ENCODE measurements around the gene QSOX2. TPM values are rescaled to one million over a fixed set of nuclear protein-coding genes. Genes with fewer than 3 reads are reported as not detected.

Gene QSOX2
- total RNA-seq, 3 donors from 2014 or later (not counting 1 experiment from before 2014, with no cell fraction given), result 10.8 to 16.7 (median 16.6) TPM

- DNase-seq (no peak), ATAC-seq (no peak)
- no peaks in the 10 kb centered on the region for H3K9me3 Mint-ChIP-seq
- H3K36me3 ChIP-seq (ENCODE audit: control insufficient read depth, insufficient read depth, low read length), result no peaks in the 10 kb centered on the region
- no peak overlapping the region for H3K4me3 ChIP-seq (ENCODE audit: low read length)
- H3K4me3 Mint-ChIP-seq, result no peak overlapping the region
- H3K27ac ChIP-seq (ENCODE audit: low read length), result no peak overlapping the region
- intact Hi-C loops (cut with micrococcal nuclease), result no loop called here
- no peaks in the 10 kb centered on the region for H3K27me3 Mint-ChIP-seq (ENCODE audit: low read depth in 2 of 2)
- 91% methylated on average over 29 of the region's 29 CpGs for WGBS (ENCODE audit: insufficient coverage)
- no peaks in the 10 kb centered on the region for H3K4me1 ChIP-seq (ENCODE audit: control insufficient read depth, insufficient read depth, low read length)
- no peak for TF ChIP-seq CTCF (IDR thresholded peaks at IDR 0.05)
- no peak overlapping the region for H3K27ac Mint-ChIP-seq
- no peaks in the 10 kb centered on the region for H3K36me3 Mint-ChIP-seq
- no peaks in the 10 kb centered on the region for H3K9me3 ChIP-seq (ENCODE audit: control insufficient read depth, insufficient read depth, low read length)
- no peaks in the 10 kb centered on the region for H3K27me3 ChIP-seq (ENCODE audit: control insufficient read depth, insufficient read depth, low read length)
- no peaks in the 10 kb centered on the region for H3K4me1 Mint-ChIP-seq
Measured at GRCh38 chr9:136252281-136252680, 6.7 kb upstream of the QSOX2 start.

GRCh38 chr9:136251264-136252115, 5.9 kb upstream of the QSOX2 start:
- DNase-seq (no peak), ATAC-seq (no peak)
- 86% methylated on average over 37 of the region's 50 CpGs for WGBS (ENCODE audit: insufficient coverage)
- TF ChIP-seq CTCF (IDR thresholded peaks at IDR 0.05), result no peak
- Histone ChIP-seq H3K9me3 (ENCODE audit: control insufficient read depth, insufficient read depth, low read length) (no peaks in the 10 kb centered on the region), H3K27me3 (ENCODE audit: control insufficient read depth, insufficient read depth, low read length) (no peaks in the 10 kb centered on the region), H3K4me3 (ENCODE audit: low read length) (no peak overlapping the region), H3K36me3 (ENCODE audit: control insufficient read depth, insufficient read depth, low read length) (no peaks in the 10 kb centered on the region), H3K4me1 (ENCODE audit: control insufficient read depth, insufficient read depth, low read length) (no peaks in the 10 kb centered on the region), H3K27ac (ENCODE audit: low read length) (no peak overlapping the region)
- Mint-ChIP-seq H3K4me3 (no peak overlapping the region), H3K4me1 (no peaks in the 10 kb centered on the region), H3K36me3 (no peaks in the 10 kb centered on the region), H3K9me3 (no peaks in the 10 kb centered on the region), H3K27me3 (ENCODE audit: low read depth in 2 of 2) (no peaks in the 10 kb centered on the region), H3K27ac (no peak overlapping the region)
- intact Hi-C loops (cut with micrococcal nuclease), result no loop called here

- intact Hi-C loops (cut with micrococcal nuclease), result no loop called here
- Mint-ChIP-seq H3K4me1 (peaks cover 4 to 5% of the 10 kb centered on the region in 2 donors), H3K4me3 (no peak overlapping the region), H3K36me3 (no peaks in the 10 kb centered on the region), H3K9me3 (no peaks in the 10 kb centered on the region), H3K27ac (no peak overlapping the region), H3K27me3 (ENCODE audit: low read depth in 2 of 2) (no peaks in the 10 kb centered on the region)
- no peak for DNase-seq
- H3K36me3 ChIP-seq (ENCODE audit: control insufficient read depth, insufficient read depth, low read length), result no peaks in the 10 kb centered on the region
- no peak for TF ChIP-seq CTCF (IDR thresholded peaks at IDR 0.05)
- WGBS (ENCODE audit: insufficient coverage), result 71% methylated on average over 10 of the region's 10 CpGs
- ATAC-seq, result no peak
- no peak overlapping the region for H3K4me3 ChIP-seq (ENCODE audit: low read length)
- peaks cover 5% of the 10 kb centered on the region for H3K4me1 ChIP-seq (ENCODE audit: control insufficient read depth, insufficient read depth, low read length)
- H3K27me3 ChIP-seq (ENCODE audit: control insufficient read depth, insufficient read depth, low read length), result no peaks in the 10 kb centered on the region
- no peaks in the 10 kb centered on the region for H3K9me3 ChIP-seq (ENCODE audit: control insufficient read depth, insufficient read depth, low read length)
- H3K27ac ChIP-seq (ENCODE audit: low read length), result no peak overlapping the region
Measured at GRCh38 chr9:136250676-136251075, 5.1 kb upstream of the QSOX2 start.
